ENCODE measurements around the gene ZNF711. TPM values are rescaled to one million over a fixed set of nuclear protein-coding genes. Genes with fewer than 3 reads are reported as not detected.

The ZNF711 gene
- 21.2 TPM for total RNA-seq (ENCODE audit: unreplicated experiment)
- long read RNA-seq, partial matches to known transcripts = 1 of 3 reads
- long read RNA-seq, other reads (novel, unspliced or antisense) = 2 of 3 reads

DNA sequence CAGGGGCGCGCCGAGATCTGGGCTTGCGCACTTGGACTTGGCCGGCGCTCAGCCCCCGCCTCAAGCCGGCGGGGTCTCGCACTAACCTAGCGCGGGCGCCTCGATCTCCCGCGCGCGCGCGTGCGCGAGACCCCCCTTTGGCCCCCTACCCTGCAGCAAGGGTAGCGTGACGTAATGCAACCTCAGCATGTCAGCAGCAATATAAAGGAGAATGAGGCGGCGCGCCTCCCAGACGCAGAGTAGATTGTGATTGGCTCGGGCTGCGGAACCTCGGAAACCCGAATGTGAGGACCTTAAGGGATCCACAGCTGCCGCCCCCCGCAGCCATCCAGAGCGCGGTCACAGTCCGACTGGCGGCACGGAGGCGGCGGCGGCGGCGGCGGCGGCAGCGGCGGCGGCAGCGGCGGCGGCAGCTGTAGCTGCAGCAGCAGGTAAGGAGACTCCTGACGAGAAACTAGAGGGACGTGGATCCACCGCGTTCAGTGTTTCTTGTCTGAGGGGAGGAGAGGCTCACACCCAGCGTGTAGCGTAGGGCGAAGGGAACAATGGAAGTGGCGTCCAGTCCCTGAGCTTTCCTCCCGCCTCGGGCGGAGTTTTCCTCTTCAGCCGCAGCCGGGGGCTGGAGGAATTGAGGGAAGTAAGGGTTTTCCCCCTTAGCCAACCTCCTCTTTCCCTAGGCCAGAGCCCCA is at the start of gene ZNF711, which contains the start of gene SATL1:
TSS of gene ZNF711 (plus strand) at position 231 of the 689 bp plus-strand sequence. CDS start 3,582 bp downstream, outside the sequence.
TSS of gene SATL1 (minus strand) at position 19 of the 689 bp plus-strand sequence. CDS start 134,811 bp downstream, outside the sequence.
- Mint-ChIP-seq H3K27me3 (ENCODE audit: unreplicated experiment) (peaks cover 9% of the 10 kb centered on the region), H3K27ac (ENCODE audit: unreplicated experiment) (peak within 1 kb of the TSS; percentile 93), H3K4me3 (ENCODE audit: unreplicated experiment) (peak within 1 kb of the TSS; percentile 97), H3K36me3 (ENCODE audit: low read depth, unreplicated experiment) (no peaks in the 10 kb centered on the region), H3K4me1 (ENCODE audit: unreplicated experiment) (peaks cover 4% of the 10 kb centered on the region), H3K9me3 (ENCODE audit: unreplicated experiment) (no peaks in the 10 kb centered on the region)
- DNase-seq (ENCODE audit: low spot score) = peak; percentile 69
- TF ChIP-seq, protein P1, sequence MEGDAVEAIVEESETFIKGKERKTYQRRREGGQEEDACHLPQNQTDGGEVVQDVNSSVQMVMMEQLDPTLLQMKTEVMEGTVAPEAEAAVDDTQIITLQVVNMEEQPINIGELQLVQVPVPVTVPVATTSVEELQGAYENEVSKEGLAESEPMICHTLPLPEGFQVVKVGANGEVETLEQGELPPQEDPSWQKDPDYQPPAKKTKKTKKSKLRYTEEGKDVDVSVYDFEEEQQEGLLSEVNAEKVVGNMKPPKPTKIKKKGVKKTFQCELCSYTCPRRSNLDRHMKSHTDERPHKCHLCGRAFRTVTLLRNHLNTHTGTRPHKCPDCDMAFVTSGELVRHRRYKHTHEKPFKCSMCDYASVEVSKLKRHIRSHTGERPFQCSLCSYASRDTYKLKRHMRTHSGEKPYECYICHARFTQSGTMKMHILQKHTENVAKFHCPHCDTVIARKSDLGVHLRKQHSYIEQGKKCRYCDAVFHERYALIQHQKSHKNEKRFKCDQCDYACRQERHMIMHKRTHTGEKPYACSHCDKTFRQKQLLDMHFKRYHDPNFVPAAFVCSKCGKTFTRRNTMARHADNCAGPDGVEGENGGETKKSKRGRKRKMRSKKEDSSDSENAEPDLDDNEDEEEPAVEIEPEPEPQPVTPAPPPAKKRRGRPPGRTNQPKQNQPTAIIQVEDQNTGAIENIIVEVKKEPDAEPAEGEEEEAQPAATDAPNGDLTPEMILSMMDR (IDR thresholded peaks at IDR 0.05; ENCODE audit: unreplicated experiment) = no peak

DNA sequence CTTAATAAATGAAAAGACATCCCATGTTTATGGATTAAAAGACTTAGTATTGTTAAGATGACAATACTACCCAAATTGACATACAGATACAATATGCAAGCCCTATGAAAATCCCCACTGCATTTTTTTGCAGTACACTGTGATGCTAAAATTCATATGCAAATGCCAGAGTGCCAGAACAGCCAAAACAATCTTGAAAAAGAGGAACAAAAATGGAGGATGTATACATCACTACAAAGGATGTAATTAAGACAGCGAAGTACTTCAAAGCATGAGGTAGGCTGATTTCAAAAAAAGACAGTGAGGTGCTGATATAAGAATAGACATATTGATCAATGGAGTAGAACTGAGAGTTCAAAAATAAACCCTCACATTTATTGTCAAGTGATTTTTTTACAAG is 47.5 kb upstream of the ZNF711 start:
- no peaks in the 10 kb centered on the region for H3K27me3 Mint-ChIP-seq (ENCODE audit: unreplicated experiment)
- H3K9me3 Mint-ChIP-seq (ENCODE audit: unreplicated experiment) = no peaks in the 10 kb centered on the region
- H3K4me3 Mint-ChIP-seq (ENCODE audit: unreplicated experiment) = no peak overlapping the region
- DNase-seq (ENCODE audit: low spot score) = no peak
- H3K36me3 Mint-ChIP-seq (ENCODE audit: low read depth, unreplicated experiment) = no peaks in the 10 kb centered on the region
- H3K27ac Mint-ChIP-seq (ENCODE audit: unreplicated experiment) = no peak overlapping the region
- no peaks in the 10 kb centered on the region for H3K4me1 Mint-ChIP-seq (ENCODE audit: unreplicated experiment)
- TF ChIP-seq, protein P1 (IDR thresholded peaks at IDR 0.05; ENCODE audit: unreplicated experiment) = no peak

DNA sequence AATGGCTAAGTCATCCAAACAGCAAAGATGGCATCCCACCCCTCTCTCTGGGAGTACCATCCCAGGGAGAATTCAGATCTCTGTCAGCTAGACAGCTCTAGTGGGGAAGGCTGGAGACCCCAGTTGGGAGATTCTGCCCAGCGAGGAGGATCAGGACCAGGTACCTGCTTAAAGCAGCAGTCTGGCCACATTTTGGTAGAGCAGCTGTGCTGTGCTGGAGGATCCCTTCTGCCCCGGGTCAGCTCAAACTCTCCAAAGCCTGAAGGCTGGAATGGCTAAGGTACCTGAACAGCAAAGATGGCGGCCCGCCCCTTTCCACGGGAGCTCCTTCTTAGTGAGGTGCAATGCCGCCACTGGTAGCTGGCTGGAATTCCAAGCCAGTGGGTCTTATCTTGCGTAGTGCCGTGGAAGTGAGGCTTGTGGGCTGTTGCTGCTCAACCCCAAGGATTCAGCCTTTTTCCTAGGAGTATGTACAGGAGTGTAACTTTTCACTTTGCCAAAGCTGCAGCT is 40.3 kb upstream of the ZNF711 start:
- H3K9me3 Mint-ChIP-seq (ENCODE audit: unreplicated experiment) = no peaks in the 10 kb centered on the region

DNA sequence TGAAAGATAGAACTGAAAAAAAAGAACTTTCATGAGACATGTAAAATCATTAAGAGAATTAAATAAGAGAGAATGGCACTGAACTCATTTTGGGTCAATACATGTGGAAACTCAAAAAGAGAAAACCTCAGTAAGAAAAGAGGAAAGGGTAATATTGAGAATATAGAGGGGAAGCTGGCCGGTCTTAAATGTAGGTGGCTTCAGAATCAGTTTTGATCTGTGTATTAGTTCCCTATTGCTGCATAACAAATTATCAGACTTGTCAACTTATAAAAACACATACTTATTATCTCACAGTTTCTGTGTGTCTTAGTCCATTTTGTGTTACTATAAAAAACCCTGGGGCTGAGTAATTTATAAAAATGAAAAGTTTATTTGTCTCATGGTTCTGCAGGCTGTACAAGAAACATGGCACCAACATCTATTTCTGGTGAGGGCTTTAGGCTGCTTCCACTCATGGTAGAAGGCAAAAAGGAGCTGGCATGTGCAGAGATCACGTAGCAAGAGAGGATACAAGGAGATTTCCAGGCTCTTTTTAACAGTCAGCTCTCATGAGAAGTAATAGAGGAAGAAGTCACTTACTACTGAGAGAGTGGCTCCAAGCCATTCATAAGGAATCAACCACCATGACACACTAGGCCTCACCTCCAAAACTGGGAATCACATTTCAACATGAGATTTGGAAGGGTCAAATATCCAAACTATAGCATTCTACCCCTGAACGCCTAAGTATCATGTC is 29.8 kb upstream of the ZNF711 start:
- Mint-ChIP-seq H3K27me3 (ENCODE audit: unreplicated experiment) (peaks cover 2% of the 10 kb centered on the region), H3K4me1 (ENCODE audit: unreplicated experiment) (no peaks in the 10 kb centered on the region), H3K27ac (ENCODE audit: unreplicated experiment) (no peak overlapping the region), H3K9me3 (ENCODE audit: unreplicated experiment) (no peaks in the 10 kb centered on the region), H3K36me3 (ENCODE audit: low read depth, unreplicated experiment) (no peaks in the 10 kb centered on the region), H3K4me3 (ENCODE audit: unreplicated experiment) (no peak overlapping the region)
- TF ChIP-seq, protein P1 (IDR thresholded peaks at IDR 0.05; ENCODE audit: unreplicated experiment) = no peak
- DNase-seq (ENCODE audit: low spot score) = no peak

More for the DNA sequence above, 40.3 kb upstream of the ZNF711 start:
- Mint-ChIP-seq H3K4me1 (ENCODE audit: unreplicated experiment) (no peaks in the 10 kb centered on the region), H3K4me3 (ENCODE audit: unreplicated experiment) (no peak overlapping the region), H3K36me3 (ENCODE audit: low read depth, unreplicated experiment) (no peaks in the 10 kb centered on the region), H3K27me3 (ENCODE audit: unreplicated experiment) (no peaks in the 10 kb centered on the region), H3K27ac (ENCODE audit: unreplicated experiment) (no peak overlapping the region)
- no peak for DNase-seq (ENCODE audit: low spot score)
- TF ChIP-seq, protein P1 (IDR thresholded peaks at IDR 0.05; ENCODE audit: unreplicated experiment) = no peak

All from endothelial cell (in vitro differentiated cells).